Lung (tissue), 12 donors: Measurements from ENCODE around the gene SDK2. TPM values are rescaled to one million over a fixed set of nuclear protein-coding genes. Genes with fewer than 3 reads are reported as not detected.

ENCODE experiments used
- ATAC-seq: fragments of 200-7000 bp; cut with Tn5 transposase; one replicate; pipeline ENCODE4 v1.9.1; 2020; ENCODE audit warnings: moderate number of reproducible peaks; ENCODE audit not compliant: insufficient read depth, low FRiP score
- DNase-seq, 3 donors: peaks; one replicate each; pipeline ENCODE4 v3.0.0-alpha.2; 2013 to 2017
- H3K27ac ChIP-seq, 2 donors: one replicate each; pipeline ENCODE4 v1.5.1; 2013; ENCODE audit warnings: mild to moderate bottlenecking in 2 of 2, moderate library complexity in 2 of 2, control low read depth in 1 of 2, inconsistent platforms in 1 of 2, low read depth in 1 of 2, low read length in 1 of 2
- H3K27me3 ChIP-seq, 3 donors: one replicate each; pipeline ENCODE4 v1.5.1; 2013; ENCODE audit warnings: low read length in 2 of 3; ENCODE audit not compliant: control insufficient read depth in 3 of 3, insufficient read depth in 3 of 3
- H3K36me3 ChIP-seq, 4 donors: one replicate each; pipeline ENCODE4 v1.5.1; 2013; ENCODE audit warnings: low read length in 4 of 4, mild to moderate bottlenecking in 1 of 4, moderate library complexity in 1 of 4; ENCODE audit not compliant: control insufficient read depth in 4 of 4, insufficient read depth in 4 of 4
- H3K4me1 ChIP-seq, 5 donors: one replicate each; pipeline ENCODE4 v1.5.1; 2013; ENCODE audit warnings: low read length in 5 of 5, mild to moderate bottlenecking in 2 of 5, moderate library complexity in 1 of 5; ENCODE audit not compliant: control insufficient read depth in 5 of 5, insufficient read depth in 5 of 5
- H3K4me3 ChIP-seq: one replicate; pipeline ENCODE4 v1.5.1; 2013; ENCODE audit warnings: mild to moderate bottlenecking, control low read depth, moderate library complexity
- H3K9ac ChIP-seq, 2 donors: one replicate each; pipeline ENCODE4 v1.5.1; 2013; ENCODE audit warnings: low read length in 2 of 2, control low read depth in 1 of 2; ENCODE audit not compliant: insufficient read depth in 1 of 2
- H3K9me3 ChIP-seq, 4 donors: one replicate each; pipeline ENCODE4 v1.5.1; 2013; ENCODE audit warnings: low read length in 3 of 4, mild to moderate bottlenecking in 1 of 4, moderate library complexity in 1 of 4; ENCODE audit not compliant: control insufficient read depth in 4 of 4, insufficient read depth in 3 of 4
- CTCF ChIP-seq: IDR thresholded peaks from 2 replicates; pipeline ENCODE4 v1.5.1; 2012; ENCODE audit warnings: mild to moderate bottlenecking; ENCODE audit errors: control extremely low read depth, extremely low read depth
- WGBS, 2 donors: extraction: QIAGEN DNeasy Blood & Tissue Kit; methylation state at CpG; one replicate each; pipeline ENCODE4 v1.1.7; 2013; 5-methylcytosine and 5-hydroxymethylcytosine counted together
- polyA plus RNA-seq, 2 donors: library from polyadenylated mRNA; stranded (reverse); fragments of 200-250 nt; gene quantifications; one replicate each; pipeline ENCODE4 v1.2.1, GENCODE V29; 2013
- total RNA-seq, 2 donors: library from RNA; depleted of rRNA in 1 of 2; stranded (reverse); fragments of >200 nt in 1 of 2; gene quantifications; one replicate each; pipeline ENCODE4 v1.2.1, GENCODE V29; 2014 to 2021
- donor health status: control.
- donor health status: control.
- donor health status: Bipolar disorder and iron deficiency.
- donor health status: healthy.
- donor health status: DM: yes; HTN: yes; CAD: no.

Gene SDK2
- total and polyA plus RNA-seq, 4 donors: 0.91 to 41.7 (median 4.3) TPM

- Histone ChIP-seq H3K9me3 (no peaks in the 10 kb centered on the region), H3K36me3 (peaks cover 0 to 8% (median 2%) of the 10 kb centered on the region in 4 donors), H3K4me1 (peaks cover 30 to 50% (median 33%) of the 10 kb centered on the region in 5 donors), H3K9ac (no peak overlapping the region), H3K27ac (peak overlapping the region in 1 of 2 donors; percentile 37), H3K4me3 (no peak overlapping the region), H3K27me3 (no peaks in the 10 kb centered on the region)
- 92 to 96% methylated on average over 2 of the region's 2 CpGs for whole genome bisulfite sequencing, 2 donors
- ATAC-seq (no peak), DNase-seq (no peak)
- TF ChIP-seq CTCF: no peak
Measured at GRCh38 chr17:73301369-73301768, 342.9 kb downstream of the SDK2 start.

- TF ChIP-seq CTCF: no peak
- WGBS, 2 donors: 75 to 85% methylated on average over 3 of the region's 3 CpGs
- H3K36me3 ChIP-seq: peaks cover 0 to 5% (median 0%) of the 10 kb centered on the region in 4 donors
- peaks cover 25 to 40% (median 27%) of the 10 kb centered on the region in 5 donors for H3K4me1 ChIP-seq
- H3K27ac ChIP-seq: peak overlapping the region in 1 of 2 donors; percentile 65
- no peak overlapping the region for H3K9ac ChIP-seq
- no peaks in the 10 kb centered on the region for H3K27me3 ChIP-seq
- DNase-seq: no peak
- H3K9me3 ChIP-seq: no peaks in the 10 kb centered on the region
- ATAC-seq: no peak
- no peak overlapping the region for H3K4me3 ChIP-seq
Measured at GRCh38 chr17:73300392-73300791, 343.9 kb downstream of the SDK2 start.

- Histone ChIP-seq H3K27me3 (no peaks in the 10 kb centered on the region), H3K27ac (peak overlapping the region; percentile 17 to 57), H3K4me3 (no peak overlapping the region), H3K36me3 (peaks cover 0 to 3% (median under 1%) of the 10 kb centered on the region in 4 donors), H3K4me1 (peaks cover 18 to 32% (median 25%) of the 10 kb centered on the region in 5 donors), H3K9me3 (no peaks in the 10 kb centered on the region), H3K9ac (peak overlapping the region in 1 of 2 donors; percentile 14)
- WGBS, 2 donors: 46 to 53% methylated on average over 15 of the region's 15 CpGs
- TF ChIP-seq CTCF: no peak
- ATAC-seq (no peak), DNase-seq (no peak)
Measured at GRCh38 chr17:73297934-73298861, 346.0 kb downstream of the SDK2 start.
